LNCaP clone FGC (cell line): ENCODE measurements around the gene SPINT1.

Experiments used
- DNase-seq: peaks from one replicate; pipeline ENCODE4 v3.0.0-alpha.2; 2011; ENCODE audit warnings: low read depth
- H3K4me3 ChIP-seq: 2 replicates; pipeline ENCODE4 v1.5.1; 2011; ENCODE audit warnings: mild to moderate bottlenecking, low read depth, low read length, control low read depth
- TF ChIP-seq, protein P1 (sequence below): IDR thresholded peaks from 2 replicates; pipeline ENCODE4 v1.5.1; 2012; ENCODE audit warnings: mild to moderate bottlenecking; ENCODE audit not compliant: control insufficient read depth, insufficient read depth; ENCODE audit errors: extremely low read depth

SPINT1 gene

DNA sequence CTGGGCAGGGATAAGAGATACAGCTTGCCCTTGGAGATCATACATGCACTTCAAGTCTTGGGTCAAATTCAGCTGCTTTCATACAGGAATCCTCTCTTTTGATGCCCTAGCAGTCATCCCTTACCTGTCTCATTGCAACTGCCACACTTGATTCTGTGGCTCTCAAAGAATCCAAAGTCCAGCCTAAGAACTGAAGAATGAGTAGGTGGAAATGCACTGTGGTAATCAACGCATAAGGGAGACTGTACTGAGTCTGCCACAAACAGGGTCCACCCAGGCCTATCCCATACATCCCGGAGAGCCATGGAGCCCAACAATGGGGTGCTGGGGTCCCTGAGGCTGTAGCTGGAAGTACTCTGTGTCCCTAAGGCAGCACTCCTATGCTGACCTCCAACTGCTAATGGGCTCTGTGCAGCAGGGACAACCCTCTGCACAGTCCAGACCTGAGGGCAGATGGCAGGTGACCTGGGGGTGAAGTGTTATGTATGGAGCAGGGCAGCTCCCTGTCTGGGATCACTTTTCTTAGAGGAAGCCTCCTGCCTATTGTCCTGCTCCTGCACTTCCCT, 48.7 kb downstream of the SPINT1 start:
- no peak for DNase-seq
- TF ChIP-seq, protein P1, sequence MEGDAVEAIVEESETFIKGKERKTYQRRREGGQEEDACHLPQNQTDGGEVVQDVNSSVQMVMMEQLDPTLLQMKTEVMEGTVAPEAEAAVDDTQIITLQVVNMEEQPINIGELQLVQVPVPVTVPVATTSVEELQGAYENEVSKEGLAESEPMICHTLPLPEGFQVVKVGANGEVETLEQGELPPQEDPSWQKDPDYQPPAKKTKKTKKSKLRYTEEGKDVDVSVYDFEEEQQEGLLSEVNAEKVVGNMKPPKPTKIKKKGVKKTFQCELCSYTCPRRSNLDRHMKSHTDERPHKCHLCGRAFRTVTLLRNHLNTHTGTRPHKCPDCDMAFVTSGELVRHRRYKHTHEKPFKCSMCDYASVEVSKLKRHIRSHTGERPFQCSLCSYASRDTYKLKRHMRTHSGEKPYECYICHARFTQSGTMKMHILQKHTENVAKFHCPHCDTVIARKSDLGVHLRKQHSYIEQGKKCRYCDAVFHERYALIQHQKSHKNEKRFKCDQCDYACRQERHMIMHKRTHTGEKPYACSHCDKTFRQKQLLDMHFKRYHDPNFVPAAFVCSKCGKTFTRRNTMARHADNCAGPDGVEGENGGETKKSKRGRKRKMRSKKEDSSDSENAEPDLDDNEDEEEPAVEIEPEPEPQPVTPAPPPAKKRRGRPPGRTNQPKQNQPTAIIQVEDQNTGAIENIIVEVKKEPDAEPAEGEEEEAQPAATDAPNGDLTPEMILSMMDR, result no peak
- H3K4me3 ChIP-seq, result no peak overlapping the region

DNA sequence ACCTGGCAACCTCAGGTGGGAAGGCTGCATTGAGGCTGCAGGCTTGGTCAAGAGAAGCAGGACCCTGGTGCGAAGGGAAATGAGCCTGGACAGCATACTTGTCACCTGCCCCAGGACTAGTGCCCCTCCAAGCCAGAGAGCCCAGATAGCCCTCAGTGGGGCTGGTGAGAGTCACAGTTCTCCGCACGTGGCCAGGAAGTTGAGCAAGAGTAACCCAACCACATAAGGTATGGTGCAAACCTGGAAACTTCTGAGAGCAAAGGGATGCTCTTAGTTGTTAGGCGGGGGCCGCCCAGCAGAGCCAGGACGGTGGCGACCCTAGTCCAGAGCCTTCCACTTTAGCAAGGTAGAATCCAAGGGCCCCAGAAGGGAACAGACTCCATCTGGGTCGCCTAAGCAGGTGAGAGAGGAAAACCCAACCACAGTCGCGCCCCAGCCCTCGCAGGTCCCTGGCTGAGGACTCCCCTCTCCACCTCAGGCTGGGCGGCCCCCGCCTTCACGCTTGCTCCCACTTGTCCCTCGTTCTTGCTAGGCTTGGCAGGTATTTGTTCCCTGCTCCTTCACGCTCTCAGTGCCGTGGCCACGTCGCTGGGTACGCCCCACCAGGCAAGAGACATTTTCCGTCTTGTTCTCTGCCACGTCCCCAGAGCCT, 49.3 kb downstream of the SPINT1 start:
- no peak overlapping the region for H3K4me3 ChIP-seq
- DNase-seq, result no peak
- TF ChIP-seq, protein P1, result no peak

DNA sequence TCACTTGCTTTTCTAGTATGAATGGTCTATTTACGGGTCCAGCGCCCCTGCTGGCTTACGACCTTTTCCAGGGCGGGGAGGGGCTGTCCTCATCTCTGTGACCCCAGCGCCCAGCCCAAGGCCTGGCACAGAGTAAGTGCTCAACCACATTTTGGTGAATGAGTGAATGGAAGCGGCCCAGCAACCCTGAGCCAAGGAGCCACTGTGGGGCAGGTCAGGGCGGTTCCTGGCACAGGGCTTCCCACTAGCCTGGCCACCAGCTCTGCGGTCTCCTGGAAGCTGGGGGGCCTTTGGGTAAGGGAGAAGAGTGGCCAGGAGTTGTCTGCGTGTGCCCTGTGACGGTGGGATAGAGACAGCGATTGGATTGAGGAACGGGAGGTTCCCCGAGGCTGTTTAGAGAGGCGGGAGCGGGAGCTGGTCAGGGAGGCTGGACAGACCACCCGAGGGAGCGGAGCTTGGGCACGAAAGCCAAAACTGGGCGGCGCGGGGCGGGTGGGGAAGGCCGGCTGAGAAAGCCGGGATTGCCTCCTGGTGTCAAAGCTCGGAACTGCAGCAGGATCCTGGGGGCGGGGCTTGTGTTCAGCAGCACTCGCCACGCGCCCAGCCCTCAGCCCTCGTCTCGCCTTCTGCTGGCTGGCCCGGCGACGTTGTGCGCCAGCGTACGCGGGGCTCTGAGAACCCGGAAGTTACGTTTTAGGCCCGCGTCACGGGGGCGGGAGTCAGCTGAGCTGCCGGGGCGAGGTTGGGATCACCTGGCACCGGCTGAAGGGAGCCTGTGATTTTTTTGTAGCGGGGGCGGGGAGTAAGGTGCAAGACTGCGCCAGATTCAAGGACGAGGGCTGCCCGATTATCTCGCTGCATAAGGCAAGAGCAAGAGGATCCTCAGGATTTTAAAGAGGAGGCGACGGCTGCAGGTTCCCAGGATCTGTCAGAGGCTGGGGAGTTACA, 50.2 kb downstream of the SPINT1 start, which contains the start of gene VPS18:
Gene VPS18, plus strand, starts transcription at position 718 of the 948 bp plus-strand sequence. CDS start 319 bp downstream, outside the sequence.
- DNase-seq, result peak; percentile 92
- TF ChIP-seq, protein P1, result peak; percentile 84
- H3K4me3 ChIP-seq, result peak within 1 kb of the TSS; percentile 96

DNA sequence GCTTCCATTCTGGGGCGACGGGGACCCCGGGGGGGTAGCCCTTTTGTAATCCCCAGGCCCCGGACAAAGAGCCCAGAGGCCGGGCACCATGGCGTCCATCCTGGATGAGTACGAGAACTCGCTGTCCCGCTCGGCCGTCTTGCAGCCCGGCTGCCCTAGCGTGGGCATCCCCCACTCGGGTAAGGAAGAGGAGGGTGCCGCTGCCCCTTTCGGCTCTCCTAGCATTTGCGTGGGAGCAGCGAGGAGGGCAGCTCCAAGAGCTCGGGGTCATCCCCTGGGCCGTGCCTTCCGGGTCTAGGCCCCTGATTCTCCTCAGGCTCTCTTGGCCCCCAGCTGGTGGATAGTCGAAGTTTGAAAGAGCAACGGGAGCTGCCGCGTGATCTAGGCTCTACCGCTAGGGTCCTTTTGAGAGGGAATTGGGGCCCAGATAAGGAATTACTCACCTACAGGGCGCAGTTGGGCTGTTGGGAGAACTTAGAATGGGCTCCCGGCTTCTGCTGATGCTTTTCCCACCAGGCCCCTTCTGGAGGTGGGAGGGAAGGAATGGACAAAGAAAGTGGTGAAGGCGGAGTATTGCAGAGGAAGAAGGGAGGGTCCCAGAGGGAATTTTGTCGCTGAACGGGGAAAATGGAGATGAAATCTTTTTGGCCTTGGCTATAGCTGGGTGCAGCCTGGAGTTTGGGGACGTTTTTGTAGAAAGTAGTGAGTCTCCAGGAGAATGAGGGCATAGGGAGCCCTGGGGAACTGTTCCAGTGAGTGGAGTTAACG, 51.0 kb downstream of the SPINT1 start:
- TF ChIP-seq, protein P1, result peak; percentile 37
- DNase-seq, result no peak
- peak overlapping the region; percentile 96 for H3K4me3 ChIP-seq

DNA sequence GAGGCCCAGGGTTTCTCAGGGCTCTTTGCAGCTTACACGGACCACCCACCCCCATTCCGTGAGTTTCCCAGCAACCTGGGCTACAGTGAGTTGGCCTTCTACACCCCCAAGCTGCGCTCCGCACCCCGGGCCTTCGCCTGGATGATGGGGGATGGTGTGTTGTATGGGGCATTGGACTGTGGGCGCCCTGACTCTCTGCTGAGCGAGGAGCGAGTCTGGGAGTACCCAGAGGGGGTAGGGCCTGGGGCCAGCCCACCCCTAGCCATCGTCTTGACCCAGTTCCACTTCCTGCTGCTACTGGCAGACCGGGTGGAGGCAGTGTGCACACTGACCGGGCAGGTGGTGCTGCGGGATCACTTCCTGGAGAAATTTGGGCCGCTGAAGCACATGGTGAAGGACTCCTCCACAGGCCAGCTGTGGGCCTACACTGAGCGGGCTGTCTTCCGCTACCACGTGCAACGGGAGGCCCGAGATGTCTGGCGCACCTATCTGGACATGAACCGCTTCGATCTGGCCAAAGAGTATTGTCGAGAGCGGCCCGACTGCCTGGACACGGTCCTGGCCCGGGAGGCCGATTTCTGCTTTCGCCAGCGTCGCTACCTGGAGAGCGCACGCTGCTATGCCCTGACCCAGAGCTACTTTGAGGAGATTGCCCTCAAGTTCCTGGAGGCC, 55.8 kb downstream of the SPINT1 start:
- H3K4me3 ChIP-seq, result no peak overlapping the region
- TF ChIP-seq, protein P1, result no peak
- no peak for DNase-seq
